Measurements from ENCODE around the gene CYB5R4.

The CYB5R4 gene, protein sequence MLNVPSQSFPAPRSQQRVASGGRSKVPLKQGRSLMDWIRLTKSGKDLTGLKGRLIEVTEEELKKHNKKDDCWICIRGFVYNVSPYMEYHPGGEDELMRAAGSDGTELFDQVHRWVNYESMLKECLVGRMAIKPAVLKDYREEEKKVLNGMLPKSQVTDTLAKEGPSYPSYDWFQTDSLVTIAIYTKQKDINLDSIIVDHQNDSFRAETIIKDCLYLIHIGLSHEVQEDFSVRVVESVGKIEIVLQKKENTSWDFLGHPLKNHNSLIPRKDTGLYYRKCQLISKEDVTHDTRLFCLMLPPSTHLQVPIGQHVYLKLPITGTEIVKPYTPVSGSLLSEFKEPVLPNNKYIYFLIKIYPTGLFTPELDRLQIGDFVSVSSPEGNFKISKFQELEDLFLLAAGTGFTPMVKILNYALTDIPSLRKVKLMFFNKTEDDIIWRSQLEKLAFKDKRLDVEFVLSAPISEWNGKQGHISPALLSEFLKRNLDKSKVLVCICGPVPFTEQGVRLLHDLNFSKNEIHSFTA

DNA sequence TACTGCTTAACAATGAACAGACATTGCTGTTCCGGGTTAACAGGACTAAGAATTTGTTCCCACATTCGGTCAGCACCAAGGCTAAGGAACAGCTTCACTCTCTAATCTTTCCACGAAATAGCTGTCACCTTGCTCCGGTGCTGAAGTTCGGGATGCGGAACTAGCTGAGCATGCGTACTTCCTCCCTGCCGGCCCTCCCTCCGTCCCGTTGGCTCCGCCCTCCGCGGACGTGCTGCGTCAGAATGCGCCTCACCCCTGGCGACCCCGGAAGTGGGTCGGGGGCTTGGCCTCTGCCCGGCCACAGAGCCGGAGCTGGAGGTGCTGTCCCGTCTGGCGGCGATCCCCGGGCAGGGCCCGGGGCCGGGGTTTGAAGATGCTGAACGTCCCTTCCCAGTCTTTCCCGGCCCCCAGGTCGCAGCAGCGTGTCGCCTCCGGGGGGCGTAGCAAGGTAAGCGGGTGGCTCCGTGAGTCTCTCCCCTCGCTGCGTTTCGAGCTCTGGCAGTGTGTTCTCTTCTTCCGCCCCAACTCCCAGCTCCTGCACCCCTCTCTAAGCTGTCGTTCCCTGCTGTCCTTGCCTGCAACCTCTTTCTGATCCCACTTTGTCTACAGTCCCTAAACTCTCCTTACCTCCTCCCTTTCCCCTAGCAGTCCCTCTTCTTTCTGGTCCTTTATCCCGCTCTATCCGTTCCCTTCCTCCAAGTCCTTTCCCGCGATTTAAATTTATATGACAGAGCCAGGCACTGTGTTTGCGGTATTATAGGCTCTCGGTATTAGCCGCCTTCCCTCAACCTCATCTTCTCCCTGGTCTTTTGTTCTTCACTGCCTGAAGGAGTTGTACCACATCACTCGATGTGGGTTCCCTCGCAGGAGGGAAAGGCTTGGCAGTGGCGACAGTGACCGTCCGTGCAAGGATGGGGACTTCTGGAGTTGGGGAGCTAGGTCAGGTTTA lies at the start of gene CYB5R4:
CYB5R4 (plus strand) TSS at position 280 of the 949 bp plus-strand sequence; CDS start at position 374, 94 bp downstream.
- DNase-seq (ENCODE audit: low read depth, low spot score), result peak; percentile 90

DNA sequence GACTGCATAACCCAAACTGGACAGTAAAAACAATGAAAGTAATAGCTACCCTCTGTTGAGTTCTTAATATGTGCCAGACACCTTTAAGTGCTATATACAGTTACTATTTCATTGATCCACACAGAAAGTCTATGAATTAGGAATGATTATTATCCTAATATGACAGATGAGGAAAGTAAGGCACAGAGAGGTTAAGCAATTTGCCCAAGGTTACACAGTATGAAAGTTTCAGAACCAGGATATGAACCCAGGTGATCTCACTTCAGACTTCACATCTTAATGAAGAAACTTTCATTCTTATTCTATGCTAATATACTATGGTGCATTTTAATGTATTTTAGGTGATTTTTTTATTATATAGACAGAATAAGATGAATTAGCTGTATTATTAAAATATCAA lies 46.9 kb upstream of the CYB5R4 start:
- no peak for DNase-seq (ENCODE audit: low read depth, low spot score)

DNA sequence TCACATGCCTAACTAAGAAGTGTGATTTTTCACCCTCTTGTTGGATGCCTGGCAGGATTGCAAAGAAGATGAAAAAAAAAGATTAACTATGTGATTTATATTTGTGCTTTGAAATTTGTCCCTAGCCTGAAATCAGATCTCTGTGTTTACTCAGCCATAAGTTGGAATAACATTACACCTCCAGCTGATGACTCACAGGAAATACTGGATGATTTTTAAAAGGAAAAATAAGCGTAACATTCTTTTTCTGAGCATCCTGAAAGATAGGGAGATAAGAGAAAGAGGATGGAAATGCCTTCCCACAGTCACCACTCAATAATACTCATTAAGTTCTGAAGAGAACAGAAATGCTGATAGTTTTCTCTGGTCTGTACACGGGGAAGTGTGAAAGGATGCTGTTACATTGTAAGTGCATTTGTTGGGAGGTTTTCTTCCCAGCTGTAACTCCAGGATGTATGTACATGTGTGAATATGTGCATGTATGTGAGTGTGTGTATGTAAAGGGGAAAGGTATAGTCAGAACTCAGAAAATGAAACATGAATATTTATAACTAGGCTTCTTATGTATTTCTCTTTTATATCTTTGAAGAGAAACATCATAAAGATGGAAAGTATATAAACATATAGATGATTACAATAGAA lies 43.7 kb upstream of the CYB5R4 start:
- DNase-seq (ENCODE audit: low read depth, low spot score), result no peak

DNA sequence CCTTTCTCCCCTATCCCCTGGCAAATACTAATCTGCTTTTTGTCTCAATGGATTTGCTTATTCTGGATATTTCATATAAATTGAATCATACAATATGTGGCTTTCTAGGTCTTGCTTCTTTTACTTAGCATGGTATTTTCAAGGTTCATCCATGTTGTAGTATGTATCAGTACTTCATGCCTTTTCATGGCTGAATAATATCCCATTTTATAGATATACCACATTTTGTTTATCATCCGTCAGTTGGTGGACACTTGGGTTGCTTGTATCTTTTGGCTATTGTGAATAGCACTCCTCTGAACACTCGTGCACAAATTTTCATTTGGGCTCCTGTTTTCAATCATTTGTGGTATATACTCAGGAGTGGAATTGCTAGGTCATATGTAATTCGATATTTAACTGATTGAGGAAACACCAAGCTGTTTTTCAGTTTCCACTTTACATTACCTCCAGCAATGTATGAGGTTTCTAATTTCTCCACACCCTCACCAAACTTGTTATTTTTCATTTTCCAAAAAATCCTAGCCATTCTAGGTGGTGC lies 36.8 kb upstream of the CYB5R4 start:
- no peak for DNase-seq (ENCODE audit: low read depth, low spot score)

DNA sequence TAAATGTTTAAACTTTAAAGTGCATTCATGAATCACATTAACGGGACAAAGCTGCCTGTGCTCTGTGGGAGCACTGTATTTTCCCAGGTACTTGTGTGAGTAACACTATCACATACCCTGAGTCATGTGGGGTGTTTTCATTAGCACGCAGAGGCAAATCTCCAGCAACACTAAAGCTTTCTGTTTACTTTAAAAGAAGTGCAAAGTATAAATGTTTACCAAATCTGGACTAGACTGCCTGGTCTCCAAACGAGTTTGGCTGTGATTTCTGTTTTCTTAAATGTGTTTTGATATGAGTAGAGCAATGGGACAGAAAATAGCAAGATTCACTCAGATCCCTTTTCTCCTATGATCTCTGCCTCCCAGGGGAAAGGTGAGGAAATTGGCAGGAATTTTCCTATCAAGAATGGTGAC lies 35.1 kb upstream of the CYB5R4 start:
- peak; percentile 45 for DNase-seq (ENCODE audit: low read depth, low spot score)

DNA sequence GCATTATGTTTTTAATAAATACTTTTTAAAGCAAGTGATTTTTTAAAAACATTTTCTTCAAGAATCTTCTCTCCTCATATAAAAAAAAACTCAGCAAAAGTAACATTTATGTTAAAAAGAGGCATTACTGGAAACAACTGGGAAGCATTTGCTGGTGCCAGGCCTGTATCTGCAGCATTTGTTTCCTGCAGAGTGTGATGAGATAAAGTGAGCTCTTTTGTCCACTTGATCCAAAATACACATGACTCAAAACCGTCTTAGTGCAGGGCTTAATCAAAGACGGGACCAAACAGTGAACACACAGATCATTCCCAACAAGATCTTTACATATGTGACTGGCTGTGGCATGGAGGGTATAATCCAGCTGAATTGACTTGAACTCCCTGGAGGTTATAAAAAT lies 34.7 kb upstream of the CYB5R4 start:
- DNase-seq (ENCODE audit: low read depth, low spot score), result no peak

DNA sequence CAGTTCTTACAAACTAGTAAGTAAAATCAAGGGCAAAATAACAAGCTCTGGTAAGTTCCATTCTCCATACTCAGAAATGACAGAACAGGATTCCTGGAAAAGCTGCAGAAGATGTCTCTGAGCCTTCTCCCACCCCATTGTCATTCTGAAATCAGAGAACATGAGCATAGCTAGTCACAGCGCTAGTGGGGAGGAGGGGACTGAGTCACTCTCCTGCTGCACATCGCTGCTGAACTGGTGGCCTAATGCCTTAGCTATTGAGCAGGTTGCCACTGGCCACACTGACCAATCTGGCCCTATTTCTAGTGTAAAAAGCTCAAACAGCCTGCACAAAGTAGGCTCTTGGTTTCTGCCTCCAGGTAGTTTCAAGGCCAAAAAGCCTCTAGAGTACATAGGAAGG lies 32.4 kb upstream of the CYB5R4 start:
- DNase-seq (ENCODE audit: low read depth, low spot score), result no peak

DNA sequence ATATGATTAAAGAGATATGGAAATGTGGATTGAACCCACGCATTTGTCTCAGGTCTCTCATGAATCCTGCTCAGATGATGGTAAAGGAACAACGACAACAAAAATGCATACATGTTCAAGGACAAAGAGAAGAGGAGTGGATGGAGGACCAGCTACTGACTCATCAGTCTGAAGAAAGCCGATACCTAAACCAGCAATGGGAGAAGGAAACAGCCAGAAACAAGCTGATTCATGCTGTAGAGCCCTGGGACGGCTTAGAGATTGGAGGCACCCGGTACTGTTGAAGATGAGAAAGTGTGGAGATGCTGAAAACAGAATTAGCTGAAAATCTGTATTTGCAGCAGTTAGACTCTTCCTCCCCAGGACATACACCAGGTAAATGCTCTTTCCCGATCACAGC lies 20.8 kb upstream of the CYB5R4 start:
- DNase-seq (ENCODE audit: low read depth, low spot score), result no peak

DNA sequence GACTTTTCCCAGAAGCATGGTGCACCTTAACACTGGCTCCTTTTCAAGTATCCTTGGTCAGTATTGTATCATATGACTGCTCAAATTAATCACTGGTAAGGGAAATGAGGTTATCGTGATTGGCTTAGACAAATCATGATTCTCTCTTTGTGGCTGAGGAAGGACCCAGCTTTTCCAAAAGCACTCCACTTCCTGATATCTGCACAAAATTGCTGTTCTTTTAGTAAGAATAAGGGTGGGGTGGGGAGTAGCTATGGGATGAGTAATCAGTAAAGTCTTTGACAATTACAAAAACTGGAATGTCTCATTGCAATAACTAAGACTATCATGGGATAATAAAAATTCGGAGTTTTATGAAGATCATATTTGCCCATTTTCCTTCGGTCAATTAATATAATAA lies 15.3 kb upstream of the CYB5R4 start:
- DNase-seq (ENCODE audit: low read depth, low spot score), result no peak

DNA sequence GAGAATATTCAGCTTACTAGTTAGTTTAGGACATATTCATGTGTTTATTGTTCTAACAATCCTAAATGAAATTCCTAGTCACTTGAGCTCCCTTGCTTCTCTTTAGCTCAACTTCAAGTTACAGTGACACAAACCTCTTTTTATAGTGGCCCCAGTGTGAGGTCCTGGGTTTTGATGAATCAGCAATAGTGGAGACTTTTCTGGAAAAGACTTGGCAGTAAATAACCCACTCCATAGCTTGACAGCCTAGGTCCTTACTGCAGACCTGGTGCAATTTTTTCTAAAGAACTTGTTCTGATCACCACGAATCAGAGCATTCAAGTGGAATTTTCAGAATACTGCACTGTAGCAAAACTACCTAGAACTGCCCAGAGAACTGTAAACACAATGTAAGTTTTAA lies 13.2 kb upstream of the CYB5R4 start:
- DNase-seq (ENCODE audit: low read depth, low spot score), result no peak

DNA sequence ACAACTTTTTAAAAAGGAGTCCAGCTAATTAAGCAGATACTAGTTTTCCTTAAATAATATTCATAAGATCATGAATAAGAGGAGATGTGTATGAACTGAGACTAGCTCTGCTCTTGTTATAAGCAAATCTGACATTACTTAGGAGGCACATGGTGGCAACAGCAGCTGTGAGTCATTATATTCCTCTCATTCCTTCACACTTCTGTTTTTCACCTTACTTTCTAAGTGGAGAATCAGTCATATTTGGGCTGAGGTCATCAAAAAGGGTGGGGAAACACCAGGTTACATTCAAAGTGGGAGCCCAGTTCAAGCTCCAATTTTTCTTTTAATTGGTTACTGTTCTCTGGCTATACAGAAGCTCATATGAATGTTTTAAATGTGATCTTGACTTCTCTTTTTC lies 12.3 kb upstream of the CYB5R4 start:
- DNase-seq (ENCODE audit: low read depth, low spot score), result no peak

DNA sequence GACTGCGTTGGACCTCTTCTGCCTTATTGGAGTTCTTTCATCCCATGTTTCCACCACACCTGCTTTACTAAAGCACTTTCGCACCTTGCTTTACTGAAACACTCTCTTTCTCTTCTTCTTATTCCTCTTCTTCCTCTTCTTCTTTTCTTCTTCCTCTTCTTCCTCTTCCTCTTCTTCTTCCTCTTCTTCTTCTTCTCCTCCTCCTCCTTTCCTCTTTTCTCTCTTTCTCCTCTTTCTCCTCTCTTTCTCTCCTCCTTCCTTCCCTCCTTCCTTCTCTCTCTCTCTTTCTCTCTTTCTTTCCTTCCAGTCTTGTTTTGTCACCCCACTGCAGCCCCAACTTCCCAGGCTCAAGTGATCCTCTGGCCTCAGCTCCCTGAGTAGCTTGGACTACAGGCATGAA lies 10.4 kb upstream of the CYB5R4 start:
- no peak for DNase-seq (ENCODE audit: low read depth, low spot score)

DNA sequence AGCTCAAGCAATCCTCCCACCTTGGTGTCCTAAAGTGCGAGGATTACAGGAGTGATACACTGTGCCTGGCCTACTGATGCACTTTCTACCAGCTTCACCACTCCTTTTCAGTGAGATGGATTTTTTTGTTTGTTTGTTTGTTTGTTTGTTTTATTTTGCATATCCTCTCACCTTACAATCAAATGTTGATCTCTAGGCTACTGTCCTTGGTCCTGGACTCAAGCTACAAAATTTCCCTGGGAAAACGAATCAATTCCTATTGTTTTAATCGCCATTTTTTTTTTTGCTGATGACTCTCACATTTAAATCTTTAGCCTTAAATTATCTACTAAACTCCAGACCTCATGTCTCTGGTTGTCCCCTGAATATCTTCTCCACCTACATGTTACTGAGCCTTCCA lies 9.9 kb upstream of the CYB5R4 start:
- DNase-seq (ENCODE audit: low read depth, low spot score), result no peak

DNA sequence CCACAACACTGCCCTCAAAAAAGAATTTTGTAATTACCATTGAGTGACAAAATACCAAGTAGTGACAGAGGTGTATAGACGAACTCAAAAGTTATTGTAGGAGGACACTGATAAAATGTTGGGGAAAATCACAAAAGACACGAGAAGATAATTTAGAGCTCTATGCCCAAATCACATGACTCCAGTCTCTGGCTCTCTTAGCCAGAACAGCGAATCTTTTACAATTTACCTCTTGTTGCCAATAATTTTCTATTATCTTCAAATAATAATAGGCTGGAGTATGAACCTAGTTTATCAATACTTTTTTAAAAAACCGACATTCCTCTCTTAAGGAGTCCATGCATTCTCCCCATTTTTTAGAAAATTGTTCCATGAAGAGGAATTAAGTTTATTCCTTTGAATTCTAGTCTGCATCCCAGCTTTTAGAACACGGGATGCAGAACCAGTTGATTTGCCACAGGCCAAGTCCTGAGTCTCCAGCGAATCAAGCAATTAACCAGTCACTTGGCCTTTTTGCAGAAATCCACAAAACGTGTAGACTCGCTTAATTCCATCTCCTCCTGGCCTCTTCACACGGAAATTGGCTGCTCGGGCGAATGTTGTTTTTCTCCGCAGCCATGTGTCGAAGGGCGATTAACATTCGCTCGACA lies 6.8 kb upstream of the CYB5R4 start:
- DNase-seq (ENCODE audit: low read depth, low spot score), result no peak

DNA sequence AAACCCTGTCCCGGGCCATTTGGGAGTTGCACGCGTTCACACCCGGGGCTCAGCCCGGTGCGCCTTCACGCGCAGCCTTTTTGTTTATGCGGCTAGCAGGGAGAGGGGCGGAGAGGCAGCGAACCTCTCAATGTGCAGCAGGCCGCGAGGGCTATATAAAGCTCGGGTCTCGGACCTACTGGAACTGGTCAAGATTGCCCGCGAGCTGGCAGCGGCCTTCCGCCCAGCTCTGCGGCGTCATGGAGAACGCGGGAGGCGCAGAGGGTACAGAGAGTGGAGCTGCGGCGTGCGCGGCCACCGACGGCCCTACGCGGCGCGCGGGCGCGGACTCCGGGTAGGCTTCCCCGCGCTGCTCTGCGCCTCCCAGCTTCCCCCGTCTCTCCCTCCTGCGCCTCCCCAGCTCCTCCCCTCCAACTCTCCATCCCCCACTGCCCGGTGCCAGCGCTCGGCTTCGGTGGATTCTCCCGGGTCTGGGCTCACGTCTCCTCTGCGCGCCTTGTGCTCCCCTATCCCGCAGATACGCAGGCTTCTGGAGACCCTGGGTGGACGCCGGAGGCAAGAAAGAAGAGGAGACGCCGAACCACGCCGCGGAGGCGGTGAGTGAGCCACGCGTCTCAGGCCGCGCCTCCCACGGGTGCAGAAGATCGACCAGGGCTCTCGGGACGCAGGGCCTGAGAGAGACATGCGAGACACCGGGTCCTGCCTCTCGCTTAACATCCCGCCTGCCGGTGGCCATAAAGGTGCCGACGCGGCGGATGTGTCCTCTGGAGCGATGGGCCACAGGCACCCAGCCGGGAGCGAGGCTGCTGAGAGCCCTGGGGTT lies 6.1 kb upstream of the CYB5R4 start, which contains the start of gene RIPPLY2:
RIPPLY2 (plus strand) TSS at position 183 of the 823 bp plus-strand sequence; CDS start at position 240, 57 bp downstream.
- no peak for DNase-seq (ENCODE audit: low read depth, low spot score)

DNA sequence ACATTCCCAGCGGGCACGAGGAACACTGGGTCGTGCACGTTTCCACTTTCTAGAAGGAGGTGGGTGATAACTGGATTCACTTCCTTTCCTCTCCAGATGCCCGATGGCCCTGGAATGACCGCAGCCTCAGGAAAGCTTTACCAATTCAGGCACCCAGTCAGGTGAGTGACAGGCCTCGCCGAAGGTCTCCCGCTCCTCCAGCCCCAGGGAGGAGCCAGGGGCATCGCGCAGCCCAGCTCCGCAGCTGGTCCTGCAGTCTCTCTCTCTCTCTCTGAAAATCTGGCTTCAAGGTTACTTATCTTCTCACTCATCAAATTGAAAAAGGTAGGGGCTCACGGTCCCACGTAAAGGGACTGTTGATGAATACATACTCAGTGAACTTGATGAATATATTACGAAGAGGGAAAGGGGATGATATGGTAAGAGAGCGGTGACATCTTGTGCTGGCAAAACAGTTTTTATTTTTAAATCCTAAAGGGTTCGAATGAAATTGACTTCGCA lies 5.4 kb upstream of the CYB5R4 start:
- DNase-seq (ENCODE audit: low read depth, low spot score), result no peak

DNA sequence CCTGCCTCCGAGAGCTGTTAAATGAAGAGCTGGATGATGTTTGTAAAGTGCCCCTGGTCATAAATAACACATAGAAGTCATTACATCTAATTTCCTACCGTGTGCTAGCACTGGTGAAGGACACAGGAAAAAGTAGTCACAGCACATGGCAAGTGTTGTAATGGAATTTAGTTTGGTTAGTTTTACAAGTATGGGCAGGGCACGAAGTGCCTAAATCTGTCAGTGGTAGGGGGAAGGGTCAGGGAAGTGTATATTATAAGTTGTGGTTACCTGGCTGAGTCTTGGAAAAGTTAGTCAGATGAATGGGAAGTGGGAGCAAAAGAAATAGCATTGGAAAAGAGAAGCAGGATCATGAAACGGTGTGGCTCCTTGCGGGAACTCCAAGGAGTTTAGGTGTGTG lies 4.7 kb upstream of the CYB5R4 start:
- no peak for DNase-seq (ENCODE audit: low read depth, low spot score)

DNA sequence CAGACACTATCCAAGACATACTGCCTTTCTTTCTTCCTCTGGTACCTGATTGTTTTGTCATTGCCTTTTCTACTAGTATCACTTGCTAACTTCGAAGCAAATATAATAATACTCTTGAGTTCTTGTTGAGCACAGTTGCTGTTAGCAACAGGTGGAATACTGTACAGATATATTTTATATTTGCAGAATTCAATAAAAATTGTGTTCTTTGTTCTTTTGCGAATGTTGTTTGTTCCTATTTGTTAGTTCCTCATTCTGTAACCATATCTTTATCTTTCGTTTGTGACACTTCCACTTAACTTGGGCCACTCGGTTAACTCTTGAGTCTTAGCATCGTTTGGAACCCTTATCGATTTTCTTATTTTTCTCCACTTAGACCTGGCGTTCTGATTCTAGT lies 868 bp downstream of the CYB5R4 start:
- no peak for DNase-seq (ENCODE audit: low read depth, low spot score)

DNA sequence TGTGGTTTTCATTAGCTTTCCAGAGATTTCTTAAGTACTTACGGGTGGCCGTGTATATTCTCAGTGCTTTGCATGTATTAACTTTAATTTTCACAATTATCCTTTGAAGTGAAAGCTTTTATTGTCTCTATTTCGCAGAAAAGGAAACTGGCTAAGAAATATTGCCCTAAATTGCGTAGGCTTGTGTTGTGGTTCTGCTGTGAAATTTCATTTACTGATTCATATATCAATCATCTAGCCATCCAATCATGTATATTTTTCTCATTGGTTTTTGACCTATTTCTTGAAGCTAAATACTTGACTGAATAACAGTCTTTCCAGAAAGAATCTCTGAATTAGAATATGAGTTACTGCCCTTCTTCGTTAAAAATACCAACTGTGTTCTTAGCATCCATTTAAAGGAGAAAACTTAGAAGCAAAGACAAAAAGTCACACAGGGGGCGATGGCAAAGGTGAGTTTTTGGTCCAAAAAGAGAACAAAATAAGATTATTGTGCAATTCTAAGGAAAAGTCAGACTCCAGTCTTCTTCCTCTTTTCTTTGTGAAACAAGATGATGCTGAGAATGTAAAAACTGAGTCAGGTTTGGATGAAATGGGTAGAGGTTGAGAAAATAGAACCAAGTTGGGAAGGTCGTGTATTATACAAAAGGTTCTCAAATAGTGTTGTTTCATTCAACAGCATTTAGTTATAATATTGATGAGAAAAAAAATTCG lies 1.4 kb downstream of the CYB5R4 start:
- DNase-seq (ENCODE audit: low read depth, low spot score), result no peak

Measured in smooth muscle cell of the brain vasculature (primary cell).